Glutamatergic neuron (in vitro differentiated cells): Measurements from ENCODE around the gene RAD51B. TPM values are rescaled to one million over a fixed set of nuclear protein-coding genes. Genes with fewer than 3 reads are reported as not detected.
A peak's percentile ranks its signal among the peaks of the same experiment; 100 is the strongest.

Experiments used
- DNase-seq: peaks from one replicate; pipeline ENCODE4 v3.0.0; 2022
- H3K27ac Mint-ChIP-seq: one replicate; pipeline ENCODE4 v1.8.0; 2020; ENCODE audit warnings: mild to moderate bottlenecking, mixed read lengths, inconsistent platforms; ENCODE audit not compliant: unreplicated experiment
- H3K27me3 Mint-ChIP-seq: one replicate; pipeline ENCODE4 v1.8.0; 2020; ENCODE audit warnings: mild to moderate bottlenecking, moderate library complexity, mixed read lengths, inconsistent platforms; ENCODE audit not compliant: unreplicated experiment
- H3K36me3 Mint-ChIP-seq: one replicate; pipeline ENCODE4 v1.8.0; 2020; ENCODE audit warnings: mild to moderate bottlenecking, mixed read lengths, inconsistent platforms; ENCODE audit not compliant: unreplicated experiment
- H3K4me1 Mint-ChIP-seq: one replicate; pipeline ENCODE4 v1.8.0; 2020; ENCODE audit warnings: mild to moderate bottlenecking, low read depth, mixed read lengths, inconsistent platforms; ENCODE audit not compliant: unreplicated experiment
- H3K4me3 Mint-ChIP-seq: one replicate; pipeline ENCODE4 v1.8.0; 2020; ENCODE audit warnings: mild to moderate bottlenecking, mixed read lengths, inconsistent platforms; ENCODE audit not compliant: unreplicated experiment
- H3K9me3 Mint-ChIP-seq: one replicate; pipeline ENCODE4 v1.8.0; 2020; ENCODE audit warnings: mild to moderate bottlenecking, moderate library complexity, mixed read lengths, inconsistent platforms; ENCODE audit not compliant: unreplicated experiment
- total RNA-seq: library from RNA; stranded (reverse); fragmentation: NEBNext Ultra II Directional; extraction: Animal tissue kit (Norgen Biotek cat#: 25700); gene quantifications from one replicate; pipeline ENCODE4 v1.2.1, GENCODE V29; 2021; ENCODE audit not compliant: unreplicated experiment
- TF ChIP-seq, protein P1 (sequence below): fragments of 200-600 bp; sonication (generic); IDR thresholded peaks from one replicate; pipeline ENCODE4 v1.5.0; 2021; ENCODE audit not compliant: partially characterized antibody, unreplicated experiment

The RAD51B gene
- total RNA-seq, 1 donor from 2014 or later, result 9.7 TPM

DNA sequence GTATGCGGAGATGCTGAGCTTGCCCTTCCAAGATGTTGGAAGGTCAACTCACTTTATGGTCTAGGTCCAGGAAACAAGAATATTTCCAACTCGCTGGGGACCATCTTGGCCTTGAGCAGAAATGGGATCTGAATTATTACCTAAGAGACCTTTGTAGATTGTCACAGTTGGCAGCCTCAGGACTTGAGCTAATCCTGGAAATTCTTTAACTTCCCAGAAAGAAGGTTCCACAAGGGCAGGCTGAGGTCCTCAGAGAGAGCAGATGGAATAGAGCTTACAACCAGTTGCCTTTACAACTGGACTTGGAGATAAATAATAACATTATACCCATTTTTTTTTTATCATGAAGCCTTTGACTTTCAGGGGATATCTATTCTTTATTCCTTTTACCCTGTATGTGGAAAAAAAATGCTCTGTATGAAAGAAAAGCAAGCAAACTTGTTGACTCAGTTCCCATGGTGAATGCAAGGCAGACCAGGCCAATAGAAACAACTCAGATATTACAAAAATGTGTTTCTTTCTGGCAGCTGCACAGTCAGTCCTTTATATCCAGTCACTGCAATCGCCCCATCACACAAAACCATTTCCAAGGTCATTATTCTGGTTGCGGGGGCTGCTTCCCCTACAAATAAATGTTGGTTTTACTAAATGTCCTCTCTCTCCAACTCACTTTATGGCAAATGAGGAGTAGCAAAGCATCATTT, 571.9 kb downstream of the RAD51B start:
- Mint-ChIP-seq H3K4me1 (peaks cover 26% of the 10 kb centered on the region), H3K4me3 (no peak overlapping the region), H3K27ac (no peak overlapping the region), H3K36me3 (no peaks in the 10 kb centered on the region), H3K27me3 (no peaks in the 10 kb centered on the region), H3K9me3 (peaks cover 2% of the 10 kb centered on the region)
- TF ChIP-seq, protein P1, sequence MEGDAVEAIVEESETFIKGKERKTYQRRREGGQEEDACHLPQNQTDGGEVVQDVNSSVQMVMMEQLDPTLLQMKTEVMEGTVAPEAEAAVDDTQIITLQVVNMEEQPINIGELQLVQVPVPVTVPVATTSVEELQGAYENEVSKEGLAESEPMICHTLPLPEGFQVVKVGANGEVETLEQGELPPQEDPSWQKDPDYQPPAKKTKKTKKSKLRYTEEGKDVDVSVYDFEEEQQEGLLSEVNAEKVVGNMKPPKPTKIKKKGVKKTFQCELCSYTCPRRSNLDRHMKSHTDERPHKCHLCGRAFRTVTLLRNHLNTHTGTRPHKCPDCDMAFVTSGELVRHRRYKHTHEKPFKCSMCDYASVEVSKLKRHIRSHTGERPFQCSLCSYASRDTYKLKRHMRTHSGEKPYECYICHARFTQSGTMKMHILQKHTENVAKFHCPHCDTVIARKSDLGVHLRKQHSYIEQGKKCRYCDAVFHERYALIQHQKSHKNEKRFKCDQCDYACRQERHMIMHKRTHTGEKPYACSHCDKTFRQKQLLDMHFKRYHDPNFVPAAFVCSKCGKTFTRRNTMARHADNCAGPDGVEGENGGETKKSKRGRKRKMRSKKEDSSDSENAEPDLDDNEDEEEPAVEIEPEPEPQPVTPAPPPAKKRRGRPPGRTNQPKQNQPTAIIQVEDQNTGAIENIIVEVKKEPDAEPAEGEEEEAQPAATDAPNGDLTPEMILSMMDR, result no peak
- no peak for DNase-seq

DNA sequence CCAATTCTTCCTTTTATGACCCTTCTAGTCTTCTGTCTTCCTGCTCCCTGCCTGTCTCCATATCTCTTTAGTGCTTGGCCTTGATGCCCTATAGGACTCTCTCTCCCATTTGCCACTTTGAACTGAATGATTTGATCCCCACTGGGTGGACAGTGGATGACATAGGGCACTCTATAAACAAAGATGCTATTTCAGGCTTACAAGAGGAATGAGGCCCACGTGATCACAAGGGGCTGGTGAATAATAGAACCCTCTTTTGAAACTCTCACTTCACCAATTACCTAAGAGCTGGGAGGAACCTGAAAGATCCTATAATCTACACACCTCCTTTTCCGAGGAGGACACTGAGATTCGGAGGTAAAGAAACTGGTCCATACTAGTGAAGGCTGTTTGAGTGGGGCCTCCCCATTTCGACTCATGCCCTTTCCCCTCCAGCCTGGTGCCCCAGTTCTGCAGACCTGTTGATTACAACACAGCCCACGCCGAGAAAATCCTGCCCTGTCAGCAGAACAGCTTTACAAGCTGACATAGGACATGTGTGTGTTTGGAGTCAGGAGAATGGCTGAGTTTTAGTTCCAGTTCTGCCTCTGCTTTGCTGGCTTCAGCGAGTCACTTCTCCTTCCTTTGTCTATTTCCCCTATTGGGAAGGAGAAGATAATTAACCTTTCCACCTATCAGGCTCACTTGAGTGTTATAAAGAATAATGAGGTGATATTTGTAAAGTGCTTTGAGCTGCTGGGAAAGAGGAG, 573.0 kb downstream of the RAD51B start:
- H3K27ac Mint-ChIP-seq, result no peak overlapping the region
- TF ChIP-seq, protein P1, result no peak
- no peak overlapping the region for H3K4me3 Mint-ChIP-seq
- H3K9me3 Mint-ChIP-seq, result peaks cover 2% of the 10 kb centered on the region
- DNase-seq, result no peak
- H3K36me3 Mint-ChIP-seq, result no peaks in the 10 kb centered on the region
- no peaks in the 10 kb centered on the region for H3K27me3 Mint-ChIP-seq
- H3K4me1 Mint-ChIP-seq, result peaks cover 28% of the 10 kb centered on the region

DNA sequence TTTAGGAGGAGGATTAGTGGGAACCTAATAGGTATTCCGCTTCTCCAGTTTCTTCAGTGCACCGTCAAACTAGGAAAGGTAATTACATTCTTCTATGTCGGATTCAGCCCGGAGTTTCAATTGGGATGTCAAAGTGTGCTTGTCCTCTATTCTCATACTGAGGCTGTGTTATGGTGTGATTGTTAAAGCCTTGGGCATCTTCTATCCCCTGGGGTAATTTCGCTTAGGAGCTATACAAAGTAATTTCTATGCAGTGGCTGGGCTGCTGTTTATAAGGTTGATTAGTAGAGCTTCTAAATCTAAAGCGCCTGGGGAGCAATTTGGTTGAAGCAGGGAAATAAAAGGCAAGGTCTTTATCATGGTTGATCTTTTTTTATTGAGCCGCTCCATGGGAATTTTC, 573.7 kb downstream of the RAD51B start:
- Mint-ChIP-seq H3K9me3 (peaks cover 2% of the 10 kb centered on the region), H3K36me3 (no peaks in the 10 kb centered on the region), H3K4me3 (no peak overlapping the region), H3K27me3 (no peaks in the 10 kb centered on the region), H3K27ac (no peak overlapping the region), H3K4me1 (peaks cover 35% of the 10 kb centered on the region)
- DNase-seq, result no peak
- TF ChIP-seq, protein P1, result no peak

DNA sequence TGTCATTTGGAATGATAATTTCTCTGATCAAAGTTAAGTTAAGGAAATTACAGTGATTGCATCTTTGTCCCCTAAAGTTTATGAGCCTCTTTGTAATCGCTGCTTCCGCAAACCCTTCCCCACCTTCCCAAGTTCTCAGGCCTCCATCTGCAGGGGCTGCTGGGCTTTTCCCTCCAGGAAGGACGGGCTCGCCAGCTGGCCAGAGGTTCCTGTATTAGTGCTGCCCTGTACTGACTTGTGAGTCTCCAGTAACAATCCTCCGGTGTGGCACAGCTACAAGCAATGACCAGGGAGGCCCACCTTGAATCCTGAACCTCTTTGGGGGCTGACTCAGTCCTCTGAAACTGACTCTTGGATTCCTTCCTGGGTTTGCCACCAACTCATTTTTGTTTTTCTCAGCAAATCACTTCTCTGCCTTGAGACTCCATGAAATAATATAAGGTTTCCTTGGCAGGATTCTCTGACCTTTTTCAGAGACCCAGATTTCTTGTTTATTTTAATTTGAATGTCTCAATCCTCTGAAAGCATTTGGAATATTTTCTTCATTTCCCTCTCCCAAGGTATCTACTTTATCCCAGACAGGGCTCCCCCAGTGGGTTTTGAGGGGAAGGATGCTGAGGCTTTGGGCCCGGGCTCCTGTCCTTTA, 574.7 kb downstream of the RAD51B start:
- peak overlapping the region; percentile 39 for H3K27ac Mint-ChIP-seq
- TF ChIP-seq, protein P1, result no peak
- no peaks in the 10 kb centered on the region for H3K27me3 Mint-ChIP-seq
- peaks cover 2% of the 10 kb centered on the region for H3K9me3 Mint-ChIP-seq
- DNase-seq, result no peak
- H3K36me3 Mint-ChIP-seq, result no peaks in the 10 kb centered on the region
- peaks cover 38% of the 10 kb centered on the region for H3K4me1 Mint-ChIP-seq
- H3K4me3 Mint-ChIP-seq, result no peak overlapping the region
